ENCODE measurements around the gene BLVRB. TPM values are rescaled to one million over a fixed set of nuclear protein-coding genes. Genes with fewer than 3 reads are reported as not detected.

The BLVRB gene
- total and polyA plus RNA-seq, 2 of the 8 experiments (the other 6 are each of a cell fraction or from before 2014, with no cell fraction given), result 28.7 to 182 TPM

DNA sequence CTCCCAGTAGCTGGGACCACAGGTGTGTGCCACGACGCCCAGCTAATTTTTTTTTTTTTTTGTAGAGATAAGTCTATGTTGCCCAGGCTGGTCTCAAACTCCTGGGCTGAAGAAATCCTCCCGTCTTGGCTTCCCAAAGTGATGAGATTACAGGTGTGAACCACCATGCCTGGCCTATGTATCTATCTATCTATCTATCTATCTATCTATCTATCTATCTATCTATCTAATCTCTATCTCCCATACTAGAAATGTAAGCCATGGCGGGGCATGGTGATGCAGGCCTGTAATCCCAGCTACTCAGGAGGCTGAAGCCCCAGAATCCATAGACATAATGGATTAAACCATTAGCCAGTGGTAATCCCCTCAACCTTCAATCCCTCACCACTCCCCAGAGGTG lies 14.9 kb downstream of the BLVRB start:
- no peak overlapping the region for H2BK12ac ChIP-seq (ENCODE audit: low read depth, low read length)
- H3K36me3 ChIP-seq (ENCODE audit: control insufficient read depth in 2 of 4, insufficient read depth in 4 of 4, low read length in 3 of 4), result no peaks in the 10 kb centered on the region; a peak in 2 of 8 replicates
- H2AK5ac ChIP-seq (ENCODE audit: low read depth, low read length), result no peak overlapping the region
- H3K4me3 ChIP-seq (ENCODE audit: extremely low read depth in 1 of 4, insufficient read depth in 2 of 4, low read depth in 3 of 4, low read length in 4 of 4), result no peak overlapping the region
- no peak for DNase-seq (ENCODE audit: low read depth in 1 of 2, low spot score in 2 of 2)
- no peak overlapping the region for H2BK20ac ChIP-seq (ENCODE audit: low read length)
- H4K91ac ChIP-seq (replicated peaks; ENCODE audit: insufficient read length, low read length), result no peak overlapping the region
- CTCF ChIA-PET (ENCODE audit: partially characterized antibody), result interaction anchor here (0.6 to 6.2 kb wide), 2 partner anchors 13 to 93 kb away, joined by 3 to 49 read pairs; partner anchors contain the start of gene BLVRB
- POLR2A ChIA-PET (ENCODE audit: partially characterized antibody), result interaction anchor here (2.0 kb wide), 1 partner anchor 14 kb away, joined by 5 read pairs; no protein-coding TSS in a partner anchor
- no peak overlapping the region for H2AFZ ChIP-seq (ENCODE audit: low read length)
- H3K9ac ChIP-seq (replicated peaks in 1 of 4; ENCODE audit: extremely low read depth in 1 of 4, low read depth in 3 of 4, low read length in 3 of 4), result no peak overlapping the region
- no peaks in the 10 kb centered on the region for H4K20me1 ChIP-seq (replicated peaks in 1 of 2; ENCODE audit: control insufficient read depth in 1 of 2, insufficient read depth in 2 of 2, low read length in 2 of 2)
- no peak overlapping the region for H3K23ac ChIP-seq (ENCODE audit: insufficient read length)
- no peak overlapping the region for H4K8ac ChIP-seq (ENCODE audit: extremely low read depth, insufficient read depth, low read length)
- peaks cover 1 to 5% (median 2%) of the 10 kb centered on the region in 4 experiments; a peak in 4 of 7 replicates for H3K4me1 ChIP-seq (replicated peaks in 1 of 4; ENCODE audit: control insufficient read depth in 3 of 4, insufficient read depth in 4 of 4, low read length in 3 of 4)
- H2BK15ac ChIP-seq (ENCODE audit: low read length), result no peak overlapping the region
- no peak for TF ChIP-seq EGR1 (IDR thresholded peaks at IDR 0.05; ENCODE audit: borderline replicate concordance, low read depth, low read length)
- TF ChIP-seq RAD21 (IDR thresholded peaks at IDR 0.05 in 1 of 2, conservative IDR thresholded peaks at IDR 0.05 in 1 of 2; ENCODE audit: low read depth in 2 of 2, low read length in 2 of 2), result no peak
- no peak for TF ChIP-seq YY1 (IDR thresholded peaks at IDR 0.05; ENCODE audit: low read depth, low read length)
- no peak for TF ChIP-seq SIRT6 (IDR thresholded peaks at IDR 0.05; ENCODE audit: low read length)
- TF ChIP-seq CBX5 (IDR thresholded peaks at IDR 0.05; ENCODE audit: low read depth, low read length), result no peak
- no peak for TF ChIP-seq SP4 (IDR thresholded peaks at IDR 0.05; ENCODE audit: low read length)
- no peak for TF ChIP-seq BCL11A (IDR thresholded peaks at IDR 0.05; ENCODE audit: low read depth in 2 of 2, low read length in 2 of 2)
- TF ChIP-seq EP300 (IDR thresholded peaks at IDR 0.05; ENCODE audit: borderline replicate concordance in 1 of 2, low read depth in 2 of 2, low read length in 2 of 2), result no peak
- no peaks in the 10 kb centered on the region for H3K23me2 ChIP-seq (ENCODE audit: low read depth, low read length)
- no peaks in the 10 kb centered on the region for H3K9me3 ChIP-seq (ENCODE audit: insufficient read depth in 2 of 2, low read depth in 1 of 2, low read length in 1 of 2)
- no peak for FAIRE-seq
- no peak overlapping the region for H3K4me2 ChIP-seq (ENCODE audit: insufficient read depth in 1 of 2, low read depth in 2 of 2, low read length in 2 of 2)
- H3K18ac ChIP-seq (ENCODE audit: extremely low read depth, low read length), result no peak overlapping the region
- no peak overlapping the region for H4K5ac ChIP-seq (ENCODE audit: insufficient read length, low read depth, low read length)
- H3K27me3 ChIP-seq (replicated peaks in 1 of 4; ENCODE audit: control insufficient read depth in 3 of 4, extremely low read depth in 1 of 4, insufficient read depth in 3 of 4, low read length in 3 of 4), result no peaks in the 10 kb centered on the region
- no peak overlapping the region for H2BK5ac ChIP-seq (ENCODE audit: low read depth, low read length)
- H3K14ac ChIP-seq (ENCODE audit: insufficient read length), result no peak overlapping the region
- H3K4ac ChIP-seq (replicated peaks; ENCODE audit: insufficient read length, low read depth, low read length), result no peak overlapping the region
- no peak overlapping the region for H3K56ac ChIP-seq (replicated peaks; ENCODE audit: insufficient read length, low read depth, low read length)
- no peak overlapping the region for H2BK120ac ChIP-seq (replicated peaks; ENCODE audit: low read depth, low read length)
- H3K27ac ChIP-seq (ENCODE audit: low read depth, low read length), result no peak overlapping the region
- no peaks in the 10 kb centered on the region for H3K79me2 ChIP-seq (ENCODE audit: control insufficient read depth in 1 of 2, insufficient read depth in 2 of 2, low read length in 2 of 2)
- H3K79me1 ChIP-seq (ENCODE audit: low read depth, low read length), result no peaks in the 10 kb centered on the region
- 90% methylated on average over 4 of the region's 4 CpGs; no CpG with 5 or more reads in 1 of the 2 experiments for WGBS, 2 experiments (ENCODE audit: extremely low coverage in 1 of 2, insufficient coverage in 1 of 2, insufficient read length in 1 of 2, insufficient replicate concordance in 2 of 2, low coverage in 1 of 2, low lambda C conversion rate in 2 of 2, missing lambda C conversion rate in 1 of 2)

Measured in H1 (cell line).